H1 (cell line): ENCODE results near the gene G6PC3. TPM values are rescaled to one million over a fixed set of nuclear protein-coding genes. Genes with fewer than 3 reads are reported as not detected.

Experiments
- CTCF ChIA-PET: fragments of 300-600 bp; sonication (Branson Sonifier 250); formaldehyde crosslinking; loops from one replicate; lab custom pipeline; 2021; ENCODE audit not compliant: partially characterized antibody; lab: Charles Lee
- POLR2A ChIA-PET: fragments of 300-600 bp; sonication (Branson Sonifier 250); formaldehyde crosslinking; loops from one replicate; lab custom pipeline; 2021; ENCODE audit warnings: inconsistent platforms; ENCODE audit not compliant: partially characterized antibody; lab: Charles Lee
- DNase-seq, 2 experiments: peaks; one replicate each; pipeline versions ENCODE4 v3.0.0 to v3.0.0-alpha.2; 2010 to 2022; ENCODE audit warnings: low spot score in 2 of 2, low read depth in 1 of 2, mixed read lengths in 1 of 2
- FAIRE-seq: peaks from 2 replicates; lab custom pipeline; 2011; peaks lifted over from hg19 to GRCh38; lab: Jason Lieb, UNC
- H2AFZ ChIP-seq: 2 replicates; pipeline ENCODE4 v1.8.1; 2012; ENCODE audit warnings: low read length, inconsistent platforms
- H2AK5ac ChIP-seq: 2 replicates; pipeline ENCODE4 v1.6.1; 2013; ENCODE audit warnings: low read depth, low read length
- H2BK120ac ChIP-seq: replicated peaks from 2 replicates; pipeline ENCODE3; 2013; ENCODE audit warnings: low read depth, low read length, inconsistent platforms
- H2BK12ac ChIP-seq: 2 replicates; pipeline ENCODE4 v1.6.1; 2013; ENCODE audit warnings: low read depth, low read length
- H2BK15ac ChIP-seq: 2 replicates; pipeline ENCODE4 v1.6.1; 2013; ENCODE audit warnings: low read length
- H2BK20ac ChIP-seq: 2 replicates; pipeline ENCODE4 v1.6.1; 2013; ENCODE audit warnings: low read length
- H2BK5ac ChIP-seq: 2 replicates; pipeline ENCODE4 v1.6.1; 2013; ENCODE audit warnings: low read depth, low read length
- H3K14ac ChIP-seq: 2 replicates; pipeline ENCODE4 v1.6.1; 2013; ENCODE audit warnings: inconsistent platforms; ENCODE audit not compliant: insufficient read length
- H3K18ac ChIP-seq: 2 replicates; pipeline ENCODE4 v1.6.1; 2013; ENCODE audit warnings: low read length; ENCODE audit errors: extremely low read depth
- H3K23ac ChIP-seq: 2 replicates; pipeline ENCODE4 v1.6.1; 2013; ENCODE audit warnings: inconsistent platforms; ENCODE audit not compliant: insufficient read length
- H3K23me2 ChIP-seq: 2 replicates; pipeline ENCODE4 v1.6.1; 2013; ENCODE audit warnings: low read depth, low read length
- H3K27ac ChIP-seq: 2 replicates; pipeline ENCODE4 v1.6.1; 2011; ENCODE audit warnings: low read depth, low read length, inconsistent platforms
- H3K27me3 ChIP-seq, 4 experiments: replicated peaks in 1 of 4; 1 replicate in 1 of 4; 2 replicates in 3 of 4; pipeline versions ENCODE4 v1.6.1 to v1.8.1; 2011 to 2013; ENCODE audit warnings: low read length in 3 of 4, mild to moderate bottlenecking in 3 of 4, inconsistent platforms in 2 of 4, mixed read lengths in 2 of 4, moderate library complexity in 1 of 4; ENCODE audit not compliant: control insufficient read depth in 3 of 4, insufficient read depth in 3 of 4; ENCODE audit errors: extremely low read depth in 1 of 4
- H3K36me3 ChIP-seq, 4 experiments: 2 replicates each; pipeline versions ENCODE4 v1.6.1 to v1.8.1; 2011 to 2013; ENCODE audit warnings: mild to moderate bottlenecking in 4 of 4, low read length in 3 of 4, moderate library complexity in 2 of 4, control low read depth in 1 of 4, inconsistent platforms in 1 of 4; ENCODE audit not compliant: insufficient read depth in 4 of 4, control insufficient read depth in 2 of 4
- H3K4ac ChIP-seq: replicated peaks from 2 replicates; pipeline ENCODE3; 2013; ENCODE audit warnings: low read length, low read depth, mixed read lengths, inconsistent platforms; ENCODE audit not compliant: insufficient read length
- H3K4me1 ChIP-seq, 4 experiments: replicated peaks in 1 of 4; 1 replicate in 1 of 4; 2 replicates in 3 of 4; pipeline versions ENCODE4 v1.6.1 to v1.8.1; 2011 to 2013; ENCODE audit warnings: low read length in 3 of 4, inconsistent platforms in 2 of 4, mixed read lengths in 1 of 4; ENCODE audit not compliant: insufficient read depth in 4 of 4, control insufficient read depth in 3 of 4
- H3K4me2 ChIP-seq, 2 experiments: 2 replicates each; pipeline versions ENCODE4 v1.6.1 to v1.8.1; 2011 to 2013; ENCODE audit warnings: low read depth in 2 of 2, low read length in 2 of 2, control low read depth in 1 of 2, inconsistent platforms in 1 of 2, mild to moderate bottlenecking in 1 of 2; ENCODE audit not compliant: insufficient read depth in 1 of 2
- H3K4me3 ChIP-seq, 4 experiments: fragments of 200-600, 300-600 bp in 1 of 4; sonication (generic), shearing (Covaris generic), sonication (Bioruptor Twin) in 1 of 4; 2 replicates each; pipeline versions ENCODE4 v1.5.1 to v1.8.1; 2011 to 2016; ENCODE audit warnings: low read length in 4 of 4, low read depth in 3 of 4, control low read depth in 2 of 4, inconsistent platforms in 2 of 4, mild to moderate bottlenecking in 2 of 4, mixed read lengths in 1 of 4, moderate library complexity in 1 of 4; ENCODE audit not compliant: insufficient read depth in 2 of 4; ENCODE audit errors: extremely low read depth in 1 of 4
- H3K56ac ChIP-seq: replicated peaks from 2 replicates; pipeline ENCODE3; 2013; ENCODE audit warnings: low read depth, mild to moderate bottlenecking, mixed read lengths, low read length, inconsistent platforms; ENCODE audit not compliant: insufficient read length
- H3K79me1 ChIP-seq: 2 replicates; pipeline ENCODE4 v1.6.1; 2013; ENCODE audit warnings: low read depth, low read length, control low read depth
- H3K79me2 ChIP-seq, 2 experiments: 2 replicates each; pipeline versions ENCODE4 v1.6.1 to v1.8.1; 2012 to 2013; ENCODE audit warnings: low read length in 2 of 2, mild to moderate bottlenecking in 2 of 2, inconsistent platforms in 1 of 2; ENCODE audit not compliant: insufficient read depth in 2 of 2, control insufficient read depth in 1 of 2
- H3K9ac ChIP-seq, 4 experiments: replicated peaks in 1 of 4; 1 replicate in 1 of 4; 2 replicates in 3 of 4; pipeline versions ENCODE4 v1.6.1 to v1.8.1; 2011 to 2013; ENCODE audit warnings: low read depth in 3 of 4, low read length in 3 of 4, control low read depth in 2 of 4, mild to moderate bottlenecking in 2 of 4, moderate library complexity in 2 of 4, inconsistent platforms in 1 of 4; ENCODE audit errors: extremely low read depth in 1 of 4
- H3K9me3 ChIP-seq, 2 experiments: 2 replicates each; pipeline versions ENCODE4 v1.6.1 to v1.8.1; 2012 to 2013; ENCODE audit warnings: mild to moderate bottlenecking in 2 of 2, moderate library complexity in 2 of 2, control low read depth in 1 of 2, inconsistent platforms in 1 of 2, low read depth in 1 of 2, low read length in 1 of 2, mixed read lengths in 1 of 2; ENCODE audit not compliant: insufficient read depth in 2 of 2
- H4K20me1 ChIP-seq, 2 experiments: replicated peaks in 1 of 2; 2 replicates each; pipeline versions ENCODE3 to v1.8.1; 2011 to 2013; ENCODE audit warnings: inconsistent platforms in 2 of 2, low read length in 2 of 2, mild to moderate bottlenecking in 1 of 2; ENCODE audit not compliant: insufficient read depth in 2 of 2, control insufficient read depth in 1 of 2
- H4K5ac ChIP-seq: 2 replicates; pipeline ENCODE4 v1.6.1; 2013; ENCODE audit warnings: low read length, low read depth, mixed read lengths, inconsistent platforms; ENCODE audit not compliant: insufficient read length
- H4K8ac ChIP-seq: 2 replicates; pipeline ENCODE4 v1.8.0; 2013; ENCODE audit warnings: mild to moderate bottlenecking, moderate library complexity, low read length, inconsistent platforms; ENCODE audit not compliant: insufficient read depth; ENCODE audit errors: extremely low read depth
- H4K91ac ChIP-seq: replicated peaks from 2 replicates; pipeline ENCODE3; 2013; ENCODE audit warnings: low read length, mixed read lengths, inconsistent platforms; ENCODE audit not compliant: insufficient read length
- CHD1 ChIP-seq: IDR thresholded peaks from 2 replicates; pipeline ENCODE4 v1.6.1; 2012; ENCODE audit warnings: low read depth, low read length, improper control_type of control experiment
- EP300 ChIP-seq, 2 experiments: IDR thresholded peaks; 1 replicate in 1 of 2; 2 replicates in 1 of 2; pipeline ENCODE4 v1.6.1; 2011 to 2012; ENCODE audit warnings: low read depth in 2 of 2, low read length in 2 of 2, mild to moderate bottlenecking in 2 of 2, borderline replicate concordance in 1 of 2, inconsistent platforms in 1 of 2, moderate library complexity in 1 of 2
- HDAC2 ChIP-seq, 2 experiments: fragments of 300-600 bp in 1 of 2; sonication (generic) in 1 of 2; IDR thresholded peaks; 2 replicates each; pipeline ENCODE4 v1.6.1; 2011 to 2012; ENCODE audit warnings: low read depth in 2 of 2, low read length in 2 of 2, mild to moderate bottlenecking in 2 of 2, moderate library complexity in 2 of 2, borderline replicate concordance in 1 of 2, inconsistent platforms in 1 of 2
- MAFK ChIP-seq: IDR thresholded peaks from 2 replicates; pipeline ENCODE4 v1.6.1; 2012; ENCODE audit warnings: low read depth, mild to moderate bottlenecking, improper control_type of control experiment, low read length
- RNF2 ChIP-seq: fragments of 200-900, 300-1000 bp; sonication (generic); IDR thresholded peaks from 2 replicates; pipeline ENCODE4 v1.7.1; 2016; ENCODE audit warnings: borderline replicate concordance, low read depth, mild to moderate bottlenecking, antibody characterized with exemption, low read length; ENCODE audit not compliant: poor library complexity, severe bottlenecking; ENCODE audit errors: missing control alignments
- TBP ChIP-seq: IDR thresholded peaks from 2 replicates; pipeline ENCODE4 v1.6.1; 2011; ENCODE audit warnings: low read depth, low read length, improper control_type of control experiment
- TEAD4 ChIP-seq: IDR thresholded peaks from 2 replicates; pipeline ENCODE4 v1.6.1; 2012; ENCODE audit warnings: low read depth, low read length, inconsistent platforms, mixed read lengths
- ZNF274 ChIP-seq: IDR thresholded peaks from 2 replicates; pipeline ENCODE4 v1.7.0; 2012; ENCODE audit warnings: low read length, borderline replicate concordance; ENCODE audit errors: extremely low read depth
- WGBS, 2 experiments: shearing (Covaris generic) in 1 of 2; methylation state at CpG; one replicate each; pipeline versions ENCODE4 v1.1.6 to v1.1.7; 2013 to 2015; ENCODE audit warnings: low lambda C conversion rate in 2 of 2, mixed read lengths in 2 of 2, inconsistent platforms in 1 of 2, low coverage in 1 of 2, missing lambda C conversion rate in 1 of 2; ENCODE audit not compliant: insufficient replicate concordance in 2 of 2, insufficient coverage in 1 of 2, insufficient read length in 1 of 2; ENCODE audit errors: extremely low coverage in 1 of 2, missing lambda C conversion rate in 1 of 2; 5-methylcytosine and 5-hydroxymethylcytosine counted together
- polyA plus RNA-seq, 7 experiments: library from polyadenylated mRNA; depleted of rRNA in 3 of 7; stranded (reverse) in 5 of 7; unstranded in 2 of 7; fragments of >200 nt in 5 of 7; fragments of 200-250 nt in 2 of 7; gene quantifications; 1 replicate in 5 of 7; 2 replicates in 1 of 7; 4 replicates in 1 of 7; pipeline versions ENCODE4 v1.2.1 to v1.2.3, GENCODE V29; 2011 to 2013; ENCODE audit warnings: missing spikeins in 2 of 7, mixed read lengths in 2 of 7
- total RNA-seq: library from RNA; stranded (reverse); fragmentation: NEBNext Ultra II Directional; extraction: Animal tissue kit (Norgen Biotek cat#: 25700); gene quantifications from 2 replicates; pipeline ENCODE4 v1.2.1, GENCODE V29; 2021
- TF ChIP-seq, protein P1 (sequence below): IDR thresholded peaks from 2 replicates; pipeline ENCODE4 v1.6.1; 2012; ENCODE audit warnings: inconsistent platforms

The G6PC3 gene
- total and polyA plus RNA-seq, 2 of the 8 experiments (the other 6 are each of a cell fraction or from before 2014, with no cell fraction given), result 104 to 343 TPM

- peaks cover 17 to 31% (median 21%) of the 10 kb centered on the region in 4 experiments for H3K4me1 ChIP-seq
- H2BK120ac ChIP-seq, result no peak overlapping the region
- H4K8ac ChIP-seq, result no peak overlapping the region
- ChIA-PET POLR2A (interaction anchor here (0.8 to 3.1 kb wide), 15 partner anchors 10 to 231 kb away, joined by 3 to 24 read pairs (median 4); partner anchors contain the start of genes ASB16 and TMUB2), CTCF (interaction anchor here (1.2 to 20.6 kb wide), 7 partner anchors 18 to 213 kb away, joined by 3 to 638 read pairs (median 5); partner anchors contain the start of gene ASB16)
- H4K20me1 ChIP-seq, result peaks cover 3 to 11% of the 10 kb centered on the region in 2 experiments
- H3K4ac ChIP-seq, result no peak overlapping the region
- FAIRE-seq (no peak), DNase-seq (no peak)
- no peak overlapping the region for H3K14ac ChIP-seq
- H2BK5ac ChIP-seq, result peak overlapping the region; percentile 71; the same call in 1 of the 2 replicates
- H3K4me2 ChIP-seq, result peak overlapping the region; percentile 81 to 93
- H4K5ac ChIP-seq, result no peak overlapping the region
- 50% methylated on average over 1 of the region's 1 CpG; no CpG with 5 or more reads in 1 of the 2 experiments for WGBS, 2 experiments
- peak overlapping the region in 3 of 4 experiments; percentile 65 to 84 (median 80); a peak in 2 of 7 replicates for H3K9ac ChIP-seq
- H3K18ac ChIP-seq, result peak overlapping the region; percentile 5; the same call in 1 of the 2 replicates
- peaks cover 0 to 57% of the 10 kb centered on the region in 2 experiments; a peak in 2 of 4 replicates for H3K79me2 ChIP-seq
- H4K91ac ChIP-seq, result peak overlapping the region; percentile 54
- no peaks in the 10 kb centered on the region for H3K27me3 ChIP-seq
- no peak overlapping the region for H3K56ac ChIP-seq
- peak overlapping the region; percentile 27 for H2BK12ac ChIP-seq
- peaks cover 7% of the 10 kb centered on the region; the same call in 1 of the 2 replicates for H3K23me2 ChIP-seq
- no peaks in the 10 kb centered on the region for H3K36me3 ChIP-seq
- H2BK15ac ChIP-seq, result no peak overlapping the region; the same call in 1 of the 2 replicates
- no peaks in the 10 kb centered on the region for H3K9me3 ChIP-seq
- peaks cover 25% of the 10 kb centered on the region for H3K79me1 ChIP-seq
- H2BK20ac ChIP-seq, result no peak overlapping the region
- H2AK5ac ChIP-seq, result no peak overlapping the region; the same call in 1 of the 2 replicates
- H3K27ac ChIP-seq, result 0 out of 2 replicates have a peak overlapping the region, but pooled peaks have one; percentile 81
- no peak overlapping the region for H2AFZ ChIP-seq
- peak overlapping the region; percentile 68 to 99 (median 86) for H3K4me3 ChIP-seq
- H3K23ac ChIP-seq, result no peak overlapping the region
- TF ChIP-seq RNF2 (no peak), EP300 (IDR thresholded peaks at IDR 0.05; ENCODE audit: borderline replicate concordance in 1 of 2, low read depth in 2 of 2, low read length in 2 of 2) (no peak), CHD1 (no peak), HDAC2 (IDR thresholded peaks at IDR 0.05; ENCODE audit: borderline replicate concordance in 1 of 2, low read depth in 2 of 2, low read length in 2 of 2) (no peak), ZNF274 (no peak), TEAD4 (no peak), MAFK (no peak), TBP (no peak)
- TF ChIP-seq, protein P1, sequence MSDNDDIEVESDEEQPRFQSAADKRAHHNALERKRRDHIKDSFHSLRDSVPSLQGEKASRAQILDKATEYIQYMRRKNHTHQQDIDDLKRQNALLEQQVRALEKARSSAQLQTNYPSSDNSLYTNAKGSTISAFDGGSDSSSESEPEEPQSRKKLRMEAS, result no peak
Observed at GRCh38 chr17:44121997-44122815, 51.7 kb downstream of the G6PC3 start.
